ENCODE results near the gene C10orf105.

The C10orf105 gene

GRCh38 chr10:71675295-71675970, 44.1 kb downstream of the C10orf105 start:
- no peak for DNase-seq (ENCODE audit: low read depth in 2 of 2)

GRCh38 chr10:71671994-71672946, 47.3 kb downstream of the C10orf105 start:
- DNase-seq (ENCODE audit: low read depth in 2 of 2), result no peak

GRCh38 chr10:71667387-71667752, 52.2 kb downstream of the C10orf105 start:
- DNase-seq (ENCODE audit: low read depth in 2 of 2), result no peak

DNA sequence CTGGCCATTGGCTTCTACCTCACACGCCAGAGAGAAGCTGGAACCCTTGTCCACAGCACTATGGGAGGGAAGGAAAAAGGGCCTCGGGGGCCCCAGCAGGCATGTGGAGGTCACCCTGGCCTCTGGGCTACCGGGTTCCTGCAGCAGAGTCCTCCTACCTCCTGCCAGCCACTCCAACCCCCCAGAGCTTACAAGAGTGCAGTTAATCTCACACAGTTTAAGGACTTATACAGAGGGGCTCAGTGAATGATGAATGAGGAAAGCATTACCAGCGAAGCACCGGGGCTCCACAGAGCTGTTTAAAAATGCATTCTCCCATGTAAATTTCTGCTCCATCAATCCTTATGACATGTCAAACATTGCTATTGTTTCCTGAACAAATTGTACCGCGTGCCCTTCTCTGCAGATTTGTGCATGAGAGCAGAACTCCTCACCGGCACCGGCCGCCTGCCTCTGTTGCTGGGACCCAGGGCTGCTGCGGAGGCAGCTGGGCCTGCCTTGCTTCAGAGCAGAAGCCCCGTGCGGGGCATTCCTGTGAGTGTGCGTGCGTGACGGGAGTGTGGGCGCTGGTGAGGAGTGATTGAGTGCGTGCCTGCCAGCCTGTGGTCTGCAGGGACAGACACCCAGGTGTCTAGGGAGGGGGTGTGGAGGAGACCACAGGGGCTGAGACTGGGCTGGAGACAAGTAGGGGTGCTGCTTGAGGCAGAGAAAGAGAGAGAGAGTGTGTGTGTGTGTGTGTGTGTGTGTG, 52.8 kb downstream of the C10orf105 start:
- no peak for DNase-seq (ENCODE audit: low read depth in 2 of 2)

- no peak for DNase-seq (ENCODE audit: low read depth in 2 of 2)
Measured at GRCh38 chr10:71665456-71665855, 54.1 kb downstream of the C10orf105 start.

- DNase-seq (ENCODE audit: low read depth in 2 of 2), result no peak
Measured at GRCh38 chr10:71664585-71664984, 55.0 kb downstream of the C10orf105 start.

GRCh38 chr10:71663311-71663710, 56.3 kb downstream of the C10orf105 start:
- DNase-seq (ENCODE audit: low read depth in 2 of 2), result no peak

- no peak for DNase-seq (ENCODE audit: low read depth in 2 of 2)
Measured at GRCh38 chr10:71661779-71662336, 57.7 kb downstream of the C10orf105 start.
